NCI-H2196 treated with DMSO at 0.1 percent for 48 hours (cell line): ENCODE data around the gene RANGAP1.
"Not testable (repeated sequence)": the region's sequence is repeated elsewhere in the genome, so short reads cannot be mapped to it uniquely, and the experiment has no call there.

Source experiments
- DNase-seq: peaks from one replicate; lab custom pipeline; 2025; ENCODE audit not compliant: unreplicated experiment; lab: John Stamatoyannopoulos, UW

Gene RANGAP1

DNA sequence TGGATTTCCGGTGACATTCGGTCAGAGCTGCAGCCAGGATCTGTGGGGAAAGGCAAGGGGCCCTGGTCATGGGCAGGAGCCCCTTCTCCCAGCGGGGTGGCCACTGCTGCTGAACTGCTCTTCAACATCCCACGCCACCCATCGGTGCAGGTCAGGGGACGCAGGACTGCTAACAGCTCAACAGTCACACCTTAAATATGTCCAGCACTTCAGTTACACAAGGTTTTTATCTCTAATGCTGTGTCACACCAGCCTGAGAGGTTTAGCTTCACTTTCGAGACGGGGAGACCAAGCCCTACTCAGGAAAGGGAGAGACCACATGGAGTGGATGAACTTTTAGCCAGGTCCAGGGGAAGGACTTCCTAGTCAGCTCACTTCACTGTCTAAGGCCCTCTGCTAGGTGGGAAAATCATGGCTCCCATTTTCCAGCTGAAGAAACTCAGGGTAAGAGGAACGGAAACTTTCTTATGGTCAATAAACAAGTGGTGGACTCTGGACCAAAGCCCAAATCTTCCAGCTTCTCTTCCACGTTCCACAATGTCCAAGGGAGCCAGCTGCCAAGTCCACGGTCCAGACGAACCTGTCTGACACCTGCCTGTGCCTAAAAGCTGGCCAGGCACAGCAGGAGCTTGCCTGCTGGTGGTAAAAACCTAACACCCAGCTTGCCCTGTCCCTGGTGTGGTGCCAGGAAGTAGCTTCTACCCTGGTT is 24.3 kb downstream of the RANGAP1 start:
- peak; percentile 11 for DNase-seq

DNA sequence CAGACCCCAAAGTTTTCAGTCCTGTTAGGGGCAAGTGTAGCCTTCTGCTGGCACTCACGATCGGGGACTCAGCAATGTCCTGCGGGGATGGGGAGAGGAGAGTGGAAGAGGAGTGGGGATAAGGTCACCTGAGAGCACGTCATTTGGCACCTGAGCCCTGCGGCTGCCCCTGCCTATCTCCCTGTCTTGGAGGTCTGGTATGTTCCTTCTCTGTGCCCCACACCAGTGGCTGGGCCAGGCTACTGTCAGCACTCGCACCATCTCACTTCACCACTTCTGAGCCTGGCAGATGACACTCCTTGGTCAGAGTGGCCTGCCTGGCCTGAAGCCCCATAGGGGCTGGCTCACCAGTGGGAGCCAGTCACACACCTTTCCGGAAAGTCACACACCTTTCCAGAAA is 25.1 kb downstream of the RANGAP1 start:
- DNase-seq = no peak

DNA sequence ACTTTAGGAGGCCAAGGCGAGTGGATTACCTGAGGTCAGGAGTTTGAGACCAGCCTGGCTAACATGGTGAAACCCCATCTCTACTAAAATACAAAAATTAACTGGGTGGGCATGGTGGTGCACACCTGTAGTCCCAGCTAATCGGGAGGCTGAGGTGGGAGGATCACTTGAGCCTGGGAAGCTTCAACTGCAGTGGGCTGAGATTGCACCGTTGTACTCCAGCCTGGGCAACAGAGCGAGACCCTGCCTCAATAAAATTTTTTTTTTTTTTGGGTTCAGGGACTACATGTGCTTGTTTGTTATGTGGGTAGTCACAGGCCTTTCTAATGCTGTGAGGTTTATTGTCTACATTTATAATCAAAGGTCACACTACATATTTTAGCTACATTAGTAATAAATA is 26.2 kb downstream of the RANGAP1 start:
- not testable (repeated sequence) for DNase-seq

DNA sequence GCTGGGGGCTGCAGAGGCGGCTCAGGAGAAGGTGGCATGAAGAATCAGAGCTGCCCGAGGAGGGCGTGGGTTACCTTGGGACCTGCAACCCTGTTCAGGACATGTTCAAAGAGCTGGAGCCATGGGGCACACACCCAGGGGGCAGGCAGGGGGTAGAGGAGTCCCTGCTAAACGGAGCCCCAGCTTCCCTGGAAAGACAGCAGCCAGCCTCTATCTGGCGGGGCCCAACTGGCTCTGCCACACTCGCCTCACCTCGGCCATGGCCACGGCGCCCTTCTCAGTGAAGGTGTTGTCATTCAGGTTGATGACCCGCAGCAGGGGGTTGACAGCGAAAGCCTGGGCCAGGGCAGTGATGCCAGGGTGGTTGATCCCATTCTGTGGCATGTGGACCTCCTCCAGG is 28.3 kb downstream of the RANGAP1 start:
- DNase-seq = no peak

DNA sequence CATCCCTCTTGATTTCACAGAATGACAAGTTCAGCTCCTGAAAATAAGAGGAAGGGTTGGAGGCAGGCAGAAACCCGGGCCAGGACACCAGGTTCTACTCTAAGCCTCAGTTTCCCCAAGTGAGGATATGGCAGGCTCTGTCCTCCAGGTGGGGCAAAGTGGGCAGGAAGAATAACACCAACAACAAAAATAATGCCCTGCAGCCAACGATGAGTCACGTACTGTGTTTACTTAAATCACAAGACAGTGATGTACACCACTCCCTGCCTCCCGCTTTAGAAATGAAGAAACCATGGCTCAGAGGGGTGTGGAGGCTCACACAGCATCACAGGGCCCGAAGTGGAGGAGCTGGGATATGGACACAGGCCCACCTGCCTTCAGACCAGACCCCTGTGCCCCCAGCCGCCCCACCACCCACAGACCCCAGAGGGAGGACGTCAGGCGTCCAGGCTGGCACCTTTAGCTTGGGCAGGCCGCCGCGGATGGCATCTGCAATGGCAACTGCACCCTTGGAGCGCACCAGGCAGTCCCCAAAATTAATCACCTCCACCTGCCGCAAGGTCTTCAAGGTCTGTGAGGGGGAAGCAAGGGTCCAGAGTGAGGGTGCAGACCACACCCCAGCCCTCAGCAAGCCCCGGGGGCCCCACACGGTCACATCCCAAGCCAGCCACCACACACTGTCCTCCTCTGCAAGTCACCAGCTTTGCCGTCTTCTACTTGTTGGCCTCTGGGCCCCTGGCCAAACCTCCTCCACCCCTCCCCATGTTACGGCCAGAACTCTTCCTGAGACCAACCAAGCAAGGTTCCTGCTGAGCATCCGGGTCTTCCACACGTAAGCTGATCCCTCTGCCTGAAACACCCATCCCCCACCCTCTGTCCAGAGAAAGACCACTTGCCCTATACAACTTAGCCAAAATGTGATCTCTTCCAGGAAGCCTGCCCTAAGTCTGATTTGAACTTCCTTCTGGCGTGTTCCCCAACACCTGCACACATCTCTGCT is 29.4 kb downstream of the RANGAP1 start:
- DNase-seq = peak; percentile 84

DNA sequence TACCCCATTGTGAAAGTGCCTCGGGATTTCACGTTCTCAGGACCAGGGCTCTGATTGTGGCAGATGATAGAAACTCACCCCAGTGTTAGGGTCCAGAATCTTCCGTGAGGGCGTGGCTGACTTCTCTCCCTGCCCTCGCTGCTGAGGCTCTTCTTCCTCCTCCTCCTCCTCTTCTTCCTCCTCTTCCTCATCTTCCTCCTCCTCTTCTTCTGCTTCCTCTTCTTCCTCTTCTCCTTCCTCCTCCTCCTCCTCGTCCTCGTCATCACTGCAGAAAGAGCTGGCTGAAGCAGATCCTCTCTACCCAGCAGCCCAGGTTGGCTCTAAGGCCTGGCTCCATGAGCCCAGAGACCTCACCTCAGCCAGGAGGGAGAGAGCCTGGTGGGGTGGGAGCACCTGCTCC is 31.8 kb downstream of the RANGAP1 start:
- DNase-seq = no peak

DNA sequence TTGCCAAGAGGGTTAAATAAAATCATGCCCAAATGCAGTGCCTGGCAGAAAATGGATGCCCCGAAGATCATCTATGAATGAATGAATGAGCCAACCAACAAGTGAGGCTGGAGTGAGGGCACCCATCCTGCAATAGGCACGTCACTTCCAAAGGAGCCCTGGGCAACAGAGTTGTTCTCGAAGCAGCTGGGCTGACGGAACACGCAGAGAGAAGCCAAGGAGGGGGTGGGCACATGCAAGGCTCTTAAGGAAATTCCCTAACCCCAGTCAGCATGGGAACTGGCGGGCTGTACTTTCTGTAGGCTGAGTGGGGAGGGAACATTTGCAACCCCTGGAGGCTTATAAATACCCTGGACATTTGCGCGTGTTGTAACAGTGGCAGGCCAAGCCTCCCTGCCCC is 33.6 kb downstream of the RANGAP1 start:
- DNase-seq = no peak

DNA sequence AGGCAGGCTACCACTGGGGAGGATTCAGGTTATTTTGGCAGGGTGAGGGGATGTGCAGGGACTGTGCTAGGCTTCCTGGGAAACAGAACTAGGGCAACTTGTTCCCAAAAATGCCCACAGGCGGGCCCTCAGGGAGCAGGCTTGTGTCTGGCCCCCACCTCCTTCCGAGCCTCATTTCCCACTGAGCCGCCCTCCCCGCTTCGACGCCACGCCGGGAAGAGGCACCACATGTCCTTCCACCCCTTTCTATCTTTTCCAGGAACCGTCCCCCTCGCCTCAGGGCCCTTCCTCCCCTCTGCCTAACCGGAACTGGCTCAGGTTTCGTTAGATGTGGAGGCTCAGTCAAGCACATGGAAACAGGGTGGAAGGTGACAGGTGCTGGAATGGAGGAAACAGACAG is 35.9 kb downstream of the RANGAP1 start:
- no peak for DNase-seq

DNA sequence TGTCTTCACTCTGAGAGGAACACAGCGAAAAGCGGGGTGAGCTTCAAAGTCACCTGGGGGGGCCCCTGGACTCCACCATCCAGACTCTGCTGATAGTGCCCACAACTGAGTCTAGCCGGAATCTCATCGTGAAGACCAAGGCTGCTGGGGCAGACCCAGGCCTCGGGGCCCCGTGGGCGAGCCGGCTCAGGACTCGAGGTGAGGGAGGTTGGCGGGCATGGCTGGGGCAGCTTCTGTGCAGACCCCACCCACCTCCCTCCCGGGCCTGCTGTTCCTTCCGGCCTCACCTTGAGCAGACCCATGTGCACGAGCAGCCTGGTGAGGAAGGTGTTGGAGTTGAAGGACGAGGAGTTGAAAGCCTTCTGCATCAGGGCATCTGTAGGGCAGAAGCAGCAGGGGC is 36.5 kb downstream of the RANGAP1 start:
- DNase-seq = no peak

DNA sequence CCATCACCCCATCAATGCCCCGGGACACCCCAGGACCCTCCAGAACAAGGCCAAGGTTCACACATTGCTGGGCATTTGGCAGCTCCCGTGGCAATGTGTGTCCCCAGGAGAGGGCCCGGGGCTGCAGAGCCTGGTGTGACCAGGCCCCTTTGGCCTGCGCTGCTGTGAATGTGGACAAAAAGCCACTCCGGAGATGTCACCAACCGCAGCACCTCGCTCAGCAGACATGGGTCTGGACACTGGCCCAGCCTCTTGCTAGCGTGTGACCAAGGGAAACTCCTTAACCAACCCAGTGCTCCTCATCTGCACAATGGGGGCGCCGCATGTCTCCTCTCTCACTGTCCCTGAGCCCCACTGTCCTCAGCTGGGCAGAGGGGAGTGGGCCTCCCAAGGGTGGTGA is 37.2 kb downstream of the RANGAP1 start:
- no peak for DNase-seq

DNA sequence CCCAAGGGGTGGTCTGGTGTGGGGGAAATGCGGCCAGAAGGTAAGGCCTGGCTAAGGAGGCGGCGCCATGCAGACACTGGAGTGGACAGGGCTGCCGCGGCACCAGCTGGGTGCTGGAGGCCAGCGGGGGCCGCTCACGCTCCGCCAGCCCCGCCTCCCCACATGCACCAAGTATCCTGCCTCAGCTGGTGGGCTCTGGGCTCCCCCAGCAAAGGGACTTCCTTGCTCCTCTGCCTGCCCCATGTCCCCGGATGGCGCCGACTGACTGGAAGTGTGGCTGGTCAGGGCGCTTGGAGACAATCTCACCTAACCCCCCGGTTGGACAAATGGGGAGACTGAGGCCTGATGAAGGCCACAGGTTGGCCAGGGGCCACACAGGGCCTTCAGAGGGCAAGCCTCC is 37.7 kb downstream of the RANGAP1 start:
- DNase-seq = no peak

DNA sequence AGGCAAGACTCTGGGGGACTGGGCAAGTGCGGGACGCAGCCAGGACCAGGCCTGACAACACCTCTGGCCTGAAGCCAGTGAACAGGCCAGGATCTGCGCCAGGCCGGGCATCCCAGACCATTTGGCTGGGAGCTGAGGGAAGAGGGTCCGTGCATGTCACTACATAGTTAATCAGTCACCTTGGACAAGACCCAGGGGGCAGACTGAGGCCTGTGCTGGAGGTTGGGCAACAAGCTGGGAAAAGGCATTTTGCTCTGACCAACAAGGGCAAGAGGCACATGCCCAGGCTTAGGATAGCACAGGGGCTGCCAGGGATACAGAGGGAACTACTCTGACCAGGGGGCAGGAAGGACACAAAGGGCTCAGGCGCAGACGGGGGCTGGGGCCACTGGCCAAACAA is 38.3 kb downstream of the RANGAP1 start:
- DNase-seq = no peak

DNA sequence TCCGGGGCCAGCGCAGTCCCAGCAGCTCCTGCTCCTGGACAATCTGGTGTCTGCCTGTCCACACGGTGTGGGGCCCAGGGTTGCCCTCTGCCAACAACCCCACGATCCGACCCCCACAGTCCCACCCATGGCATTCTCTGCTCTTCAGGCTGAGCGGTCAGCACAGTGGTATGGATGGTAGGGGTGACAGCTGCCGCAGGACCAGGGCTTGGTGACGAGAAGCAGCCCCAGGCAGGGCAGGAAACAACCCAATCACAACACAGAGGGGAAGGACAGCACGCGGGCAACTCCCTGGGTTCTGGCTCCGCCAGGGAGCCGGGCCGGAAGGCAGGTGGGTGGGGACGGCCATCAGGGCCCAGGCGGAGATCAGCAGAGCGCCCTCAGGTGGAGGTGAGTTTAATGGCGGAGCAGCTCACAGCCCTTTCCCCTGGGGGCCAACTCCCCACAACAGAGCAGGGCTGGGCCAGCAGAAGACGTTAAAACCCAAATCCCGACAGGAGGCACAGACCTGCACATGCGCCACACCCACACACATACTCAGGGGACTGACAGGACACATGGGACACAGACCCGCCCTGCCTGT is 40.0 kb downstream of the RANGAP1 start:
- no peak for DNase-seq

DNA sequence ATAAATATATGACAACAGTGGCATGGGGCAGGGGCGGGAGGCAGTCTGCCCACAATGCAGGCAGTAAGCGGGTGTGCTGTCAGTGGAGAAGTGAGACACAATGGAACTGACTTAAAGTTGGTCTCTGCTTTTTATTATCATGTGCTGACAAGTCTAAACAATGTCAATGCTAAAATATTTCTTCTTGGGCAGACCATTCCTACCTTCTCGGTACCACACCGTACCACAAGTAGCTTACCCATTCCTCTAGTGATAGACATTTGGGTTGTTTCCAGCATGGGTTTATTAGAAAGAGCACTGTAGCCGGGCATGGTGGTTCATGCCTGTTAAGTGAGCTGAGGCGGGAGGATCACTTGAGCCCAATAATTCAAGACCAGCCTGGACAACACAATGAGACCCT is 42.6 kb downstream of the RANGAP1 start:
- no peak for DNase-seq

DNA sequence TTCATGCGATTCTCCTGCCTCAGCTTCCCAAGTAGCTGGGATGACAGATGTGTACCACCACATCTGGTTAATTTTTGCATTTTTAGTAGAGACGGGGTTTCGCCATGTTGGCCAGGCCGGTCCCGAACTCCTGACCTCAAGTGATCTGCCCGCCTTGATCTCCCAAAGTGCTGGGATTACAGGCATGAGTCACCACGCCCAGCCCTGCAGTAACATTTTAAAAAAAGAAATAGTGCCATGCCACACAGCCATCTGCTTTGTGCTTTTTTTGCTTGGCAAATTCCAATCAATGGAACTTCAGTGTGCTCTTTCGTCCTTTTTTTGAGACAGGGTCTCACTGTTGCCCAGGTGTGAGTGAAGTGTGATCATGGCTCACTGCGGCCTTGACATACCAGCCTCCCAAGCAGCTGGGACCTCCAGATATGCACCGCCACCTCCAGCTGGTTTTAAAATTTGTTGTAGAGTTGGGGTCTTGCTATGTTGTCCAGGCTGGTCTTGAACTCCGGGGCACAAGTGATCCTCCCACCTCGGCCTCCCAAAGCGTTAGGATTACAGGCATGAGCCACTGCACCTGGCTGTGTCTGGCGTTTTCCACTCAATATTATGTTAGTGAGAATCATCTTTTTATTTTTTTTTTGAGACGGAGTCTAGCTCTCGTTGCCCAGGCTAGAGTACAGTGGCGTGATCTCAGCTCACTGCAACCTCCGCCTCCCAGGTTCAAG is 43.4 kb downstream of the RANGAP1 start:
- DNase-seq = no peak

DNA sequence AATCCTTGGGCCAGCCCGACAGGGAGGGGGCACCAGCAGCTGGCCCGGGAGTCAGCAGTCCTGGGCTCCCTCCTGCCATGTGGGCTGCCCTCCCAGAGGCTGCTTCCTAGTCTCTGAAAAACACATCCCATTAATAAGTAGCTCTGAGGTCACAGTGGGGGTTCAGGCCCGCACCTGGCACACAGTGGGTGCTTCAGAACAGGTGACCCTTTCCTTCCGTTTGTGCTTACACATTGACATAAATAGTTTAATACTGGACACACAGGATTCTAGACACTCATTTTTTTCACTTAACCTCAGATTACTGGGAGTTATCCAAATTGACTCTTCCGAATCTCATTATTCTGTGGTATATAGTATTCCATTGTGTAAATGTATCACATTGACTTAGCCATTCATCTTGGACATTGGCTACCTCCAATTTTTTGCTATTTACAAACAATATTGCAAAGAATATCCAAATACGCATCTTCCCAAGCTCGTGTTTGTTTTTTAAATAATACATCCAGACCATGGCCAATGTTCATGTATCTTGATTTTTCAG is 44.8 kb downstream of the RANGAP1 start:
- DNase-seq = no peak

DNA sequence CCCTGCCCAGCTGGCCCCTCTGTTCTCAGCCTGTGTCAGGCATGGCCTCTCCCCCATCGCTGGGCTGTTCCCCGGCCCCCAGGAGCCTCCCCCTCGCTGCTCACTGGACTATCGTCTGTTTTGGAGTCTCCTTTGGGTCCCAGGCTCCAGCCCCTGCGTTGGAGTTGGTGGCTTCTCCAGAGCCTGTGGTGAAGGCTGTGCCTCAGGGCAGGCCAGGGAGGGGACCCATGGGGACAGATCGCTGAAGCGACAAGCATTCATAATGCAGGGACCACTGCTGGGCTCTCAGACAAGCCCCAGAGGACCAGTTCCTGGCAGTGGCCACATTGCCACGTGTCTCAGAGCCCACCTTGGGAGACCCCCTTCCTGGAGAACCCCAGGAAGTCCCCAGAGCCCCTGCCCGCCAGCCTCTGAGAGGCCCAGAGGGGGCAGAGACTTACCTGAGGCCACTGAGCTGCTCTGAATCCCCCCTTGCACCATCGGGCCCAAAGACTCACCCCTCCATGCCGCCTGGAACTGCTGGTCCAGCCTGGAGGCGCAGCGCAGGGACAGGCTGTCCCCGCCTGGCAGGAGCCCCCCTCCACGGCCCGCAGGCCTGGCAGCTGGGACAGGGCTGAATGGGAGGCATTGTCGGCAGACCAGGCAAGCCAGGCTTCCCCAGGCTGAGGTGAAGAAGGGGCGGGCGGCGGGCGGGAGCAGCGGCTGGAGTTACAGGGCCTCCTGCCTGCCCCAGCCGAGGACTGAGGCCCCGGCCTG is 45.4 kb downstream of the RANGAP1 start, which contains the start of gene CHADL:
Gene CHADL (minus strand): TSS at position 555 of the 756 bp plus-strand sequence. CDS start 50 bp downstream, at position 505.
- DNase-seq = no peak

DNA sequence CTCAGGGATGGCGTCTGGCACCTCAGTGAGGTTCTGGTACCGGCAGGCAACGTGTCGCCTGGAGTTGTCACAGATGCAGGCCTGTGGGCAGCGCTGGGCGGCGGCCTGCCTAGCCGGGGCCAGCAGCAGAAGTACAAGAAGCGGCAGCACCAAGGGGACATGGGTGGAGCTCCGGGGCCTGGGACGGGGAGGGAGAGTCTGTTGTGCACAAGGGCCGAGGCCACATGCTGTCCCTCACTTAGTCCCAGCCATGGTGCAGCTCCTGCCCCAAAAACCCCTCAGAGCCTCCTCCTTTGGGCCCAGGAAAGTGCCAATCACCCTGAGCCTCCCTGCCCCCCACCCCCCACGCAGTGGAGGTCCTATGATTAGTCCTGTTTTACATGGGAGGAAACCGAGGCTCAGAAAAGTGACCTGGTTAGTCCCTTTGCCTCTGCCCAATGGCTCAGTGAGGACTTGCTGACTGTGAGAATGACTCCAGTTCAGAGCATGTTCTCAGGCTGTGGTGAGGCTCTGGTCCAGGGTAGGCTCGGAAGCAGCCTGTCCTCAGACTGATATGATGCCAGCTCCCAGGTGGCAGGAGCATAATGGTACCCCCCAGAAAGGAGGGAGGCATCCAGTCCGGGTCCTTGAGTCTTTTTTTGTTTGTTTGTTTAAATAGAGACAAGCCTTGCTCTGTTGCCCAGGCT is 46.4 kb downstream of the RANGAP1 start:
- no peak for DNase-seq
